GM18505 (cell line): Measurements from ENCODE around the gene PLA2G4E.

Experiments
- ATAC-seq: cut with Tn5 transposase; IDR thresholded peaks from one replicate; pipeline ENCODE4 v1.9.1; 2021; ENCODE audit not compliant: unreplicated experiment
- POLR2A ChIP-seq: IDR thresholded peaks from 4 replicates; pipeline ENCODE4 v1.6.1; 2011; ENCODE audit warnings: borderline replicate concordance; ENCODE audit not compliant: insufficient read depth, insufficient read length; ENCODE audit errors: extremely low read depth

Gene PLA2G4E

DNA sequence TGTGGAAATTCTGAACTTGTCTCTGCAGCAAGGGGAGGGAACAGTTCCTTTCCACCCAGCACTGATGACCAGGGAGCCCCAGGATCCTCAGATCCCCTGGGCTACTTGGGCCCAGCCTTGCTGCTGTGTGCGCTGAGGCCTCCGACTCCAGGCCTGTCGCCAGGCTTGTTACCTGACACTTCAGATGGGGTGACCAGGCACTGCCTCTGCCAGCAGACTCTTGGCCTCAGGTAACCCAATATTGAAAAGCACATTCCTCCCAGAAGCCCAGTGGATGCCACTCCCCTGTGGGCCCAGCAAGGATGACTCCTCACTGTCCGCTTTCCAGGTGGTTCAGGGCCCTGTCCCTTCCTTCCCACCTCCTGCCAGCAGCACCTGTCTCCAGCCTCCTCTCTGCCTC is 3.5 kb upstream of the PLA2G4E start:
- no peak for TF ChIP-seq POLR2A

DNA sequence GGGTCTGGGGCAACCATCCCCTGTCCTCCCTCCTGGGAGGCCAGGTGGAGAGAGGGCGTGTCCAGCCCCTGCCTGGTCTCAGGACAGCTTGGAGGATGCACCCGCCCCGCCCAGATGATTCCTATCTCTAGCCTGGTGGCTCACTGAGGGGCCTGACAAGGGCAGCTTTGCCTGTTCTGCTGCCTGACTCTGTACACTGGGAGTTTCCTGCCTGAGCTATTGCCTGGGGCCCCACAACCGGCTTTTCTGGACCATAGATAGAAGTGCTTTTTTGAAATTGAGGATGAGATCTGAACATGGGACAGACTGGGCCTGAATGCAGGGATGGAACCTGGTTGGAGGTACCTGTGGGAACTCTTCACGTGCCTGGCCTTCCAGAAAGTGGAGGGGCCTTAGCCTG is 751 bp upstream of the PLA2G4E start:
- TF ChIP-seq POLR2A: no peak
- no peak for ATAC-seq

More for the DNA sequence above, 3.5 kb upstream of the PLA2G4E start:
- no peak for ATAC-seq

DNA sequence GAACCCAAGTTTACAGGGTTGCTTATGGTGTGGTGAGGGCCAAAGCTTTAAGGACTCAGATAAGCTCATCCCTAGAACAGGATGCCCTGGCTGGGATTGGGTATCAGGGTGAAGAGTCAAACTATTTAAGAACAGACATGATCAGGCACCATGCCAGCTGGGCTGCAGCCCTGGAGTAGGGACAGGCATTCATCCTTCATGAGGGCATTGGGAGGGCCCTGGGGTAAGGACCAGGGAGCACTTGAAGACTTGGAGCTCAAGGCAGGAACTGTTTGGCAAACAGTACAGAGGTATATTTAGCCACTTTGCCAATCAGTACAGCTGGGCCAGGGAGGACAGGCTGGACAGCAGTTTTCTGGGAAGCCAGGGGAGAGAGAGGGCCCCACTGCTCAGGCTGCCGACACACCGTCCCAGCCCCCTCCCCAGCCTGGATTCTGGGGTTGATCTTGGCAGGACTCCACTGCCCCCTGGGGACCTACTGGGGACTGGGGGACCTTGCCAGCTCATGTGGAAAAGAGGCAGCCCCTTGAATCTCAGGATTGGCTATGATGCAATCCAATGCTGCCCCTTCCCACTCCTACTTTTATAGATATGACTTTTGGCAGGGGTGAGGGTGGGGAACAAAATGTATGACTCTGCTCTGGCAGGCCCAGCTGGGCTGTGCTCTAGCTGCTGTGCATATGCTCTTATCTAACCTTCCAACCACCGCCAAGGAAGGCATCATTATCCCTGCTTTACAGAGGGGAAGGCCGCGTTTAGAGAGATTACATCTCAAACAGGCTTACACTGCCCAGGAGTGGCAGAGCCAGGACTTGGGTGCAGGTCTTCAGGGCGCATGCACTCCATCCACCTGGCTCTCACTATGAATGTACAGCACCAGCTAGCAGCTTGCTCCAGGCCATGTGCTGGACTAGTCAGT is 2.3 kb downstream of the PLA2G4E start:
- TF ChIP-seq POLR2A: no peak
- no peak for ATAC-seq

DNA sequence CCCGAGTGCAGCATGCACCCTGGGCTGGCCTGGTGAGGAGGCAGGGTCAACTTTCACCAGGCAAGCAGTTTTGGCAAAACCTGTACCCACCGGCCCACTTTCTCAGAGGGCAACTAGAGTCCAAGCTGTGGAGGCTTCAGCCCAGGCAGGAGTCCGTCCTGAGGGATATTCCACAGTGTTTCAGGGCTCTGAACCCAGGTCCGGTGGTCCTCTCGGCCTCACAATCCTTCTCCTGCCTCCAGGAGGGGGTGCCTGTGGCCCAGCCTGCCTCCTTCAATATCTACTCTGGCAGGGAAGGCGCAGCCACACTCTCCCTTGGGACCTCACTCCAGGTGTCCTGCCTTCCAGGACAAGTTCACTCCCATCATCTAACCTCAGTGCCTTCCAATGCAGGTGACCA is 3.9 kb downstream of the PLA2G4E start:
- ATAC-seq: no peak
- TF ChIP-seq POLR2A: no peak

DNA sequence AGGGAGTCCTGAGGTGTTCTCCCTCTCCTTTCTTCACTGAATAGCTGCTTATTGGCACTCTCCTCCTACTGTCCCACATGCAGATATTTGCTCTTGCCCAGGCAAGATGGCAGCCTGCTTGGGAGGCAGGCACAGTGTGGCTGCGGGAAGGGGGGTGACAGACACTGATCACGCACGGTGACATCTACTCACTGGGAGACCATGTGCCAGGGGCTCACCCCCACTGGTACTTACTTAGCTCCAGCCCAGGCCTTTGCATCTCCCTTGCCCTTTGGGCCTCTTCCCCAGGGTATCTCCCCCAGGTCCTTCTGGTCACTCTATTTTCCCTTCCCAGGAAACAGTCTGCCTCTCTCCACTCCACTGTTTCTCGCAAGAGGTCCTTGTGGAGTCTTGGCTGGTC is 6.4 kb downstream of the PLA2G4E start:
- TF ChIP-seq POLR2A: no peak

DNA sequence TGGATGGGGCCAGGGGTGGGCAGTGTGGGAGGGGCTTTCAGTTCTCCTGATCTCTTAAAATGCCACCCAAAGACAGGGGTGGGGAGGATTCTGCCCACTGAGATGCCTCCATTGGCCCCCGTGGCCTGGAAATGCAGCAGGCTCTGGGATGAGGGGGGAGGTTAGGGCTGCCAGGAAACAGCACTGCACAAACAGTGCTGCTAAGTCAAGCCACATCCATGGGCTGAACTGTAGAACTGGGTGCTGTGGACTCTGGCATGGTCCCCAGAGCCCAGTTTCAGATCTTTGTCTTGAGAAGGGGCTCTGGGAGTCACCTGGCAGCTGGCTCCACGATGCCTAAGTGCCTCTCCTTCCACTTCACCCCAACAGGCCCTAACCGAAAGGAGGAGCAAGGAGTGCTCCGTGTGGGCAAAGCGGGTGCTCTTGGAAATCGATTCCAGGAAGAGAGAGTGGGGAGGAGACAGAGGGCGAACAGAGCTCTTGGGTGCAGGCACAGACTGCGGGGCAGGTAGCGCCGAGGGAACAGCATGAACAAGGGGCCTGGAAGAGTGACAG is 7.8 kb downstream of the PLA2G4E start:
- no peak for TF ChIP-seq POLR2A
- no peak for ATAC-seq

More for the DNA sequence above, 6.4 kb downstream of the PLA2G4E start:
- ATAC-seq: no peak

DNA sequence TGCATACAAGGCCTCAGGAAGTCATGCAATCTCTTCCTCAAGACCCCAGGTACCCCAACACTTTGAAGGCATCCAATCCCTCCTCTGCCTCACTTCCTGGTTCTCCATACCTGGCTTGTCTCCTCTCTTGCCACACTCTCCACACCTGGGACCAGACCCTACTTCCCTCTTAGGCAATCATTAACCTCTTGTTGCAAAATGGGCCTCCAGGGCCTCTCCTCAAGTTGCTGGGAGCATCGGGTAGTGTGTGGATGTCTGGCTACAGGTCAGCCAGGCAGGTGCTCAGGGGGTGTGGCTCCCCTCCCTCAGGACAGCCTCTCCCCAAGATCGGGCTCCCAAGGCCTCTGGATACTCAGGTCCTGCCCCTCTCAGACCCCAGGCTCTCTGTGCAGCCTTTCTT is 8.6 kb downstream of the PLA2G4E start:
- TF ChIP-seq POLR2A: no peak
- ATAC-seq: no peak

DNA sequence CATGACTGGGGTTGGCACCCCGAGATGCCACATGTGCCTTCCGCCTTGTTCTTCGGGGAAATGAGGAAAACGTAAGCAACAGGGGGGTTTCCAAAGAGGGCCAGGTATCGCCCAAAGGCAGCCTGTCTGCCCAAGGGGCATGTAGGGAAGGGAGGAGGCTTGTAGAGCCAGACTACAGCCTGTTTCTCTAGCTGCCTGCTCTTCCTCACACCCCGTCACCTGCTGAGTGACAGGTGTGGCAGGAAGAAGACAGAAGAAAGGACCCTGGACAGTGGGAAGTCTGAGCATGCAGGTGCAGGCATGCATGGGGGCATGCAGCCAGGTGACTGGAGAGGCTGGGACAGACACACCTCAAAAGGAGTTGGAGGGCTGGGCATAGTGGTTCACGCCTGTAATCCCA is 9.8 kb downstream of the PLA2G4E start:
- TF ChIP-seq POLR2A: no peak
- no peak for ATAC-seq

DNA sequence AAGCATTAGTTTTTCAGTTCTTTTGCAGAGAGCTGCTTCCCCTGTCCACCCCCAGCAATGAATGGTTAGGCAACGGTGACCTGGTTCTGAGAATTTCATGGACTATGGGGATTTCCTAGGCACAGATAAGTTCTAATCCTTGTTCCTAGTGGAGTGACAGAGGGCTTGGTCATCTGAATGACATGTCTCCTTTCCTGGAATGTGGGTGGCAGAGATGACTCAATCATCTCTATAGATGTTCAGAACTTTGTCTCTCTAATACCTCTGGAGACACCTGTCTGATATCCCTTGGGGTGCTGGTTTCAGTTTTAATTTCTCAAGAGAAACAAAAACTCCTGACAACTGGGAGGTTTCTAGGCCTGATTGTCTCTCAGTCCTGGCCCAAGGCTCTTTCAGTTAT is 10.4 kb downstream of the PLA2G4E start:
- ATAC-seq: no peak

DNA sequence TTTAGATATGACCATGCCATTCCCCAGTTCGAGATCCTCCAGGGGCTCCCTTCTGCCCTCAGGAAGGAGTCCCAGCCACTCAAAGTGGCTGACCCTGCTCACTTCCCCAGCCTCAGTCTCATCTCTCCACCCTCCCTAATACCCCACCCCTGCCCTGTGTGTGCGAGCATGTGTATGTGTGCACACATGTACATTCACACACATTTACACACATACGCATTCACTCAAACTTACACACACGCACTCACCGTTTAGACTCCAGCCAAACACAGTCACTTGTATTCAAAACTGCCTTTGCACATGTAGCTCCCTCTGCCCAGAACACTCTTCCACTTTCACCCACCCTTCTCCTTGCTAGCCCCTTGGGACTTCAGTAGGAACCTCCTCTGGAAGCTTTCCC is 11.4 kb downstream of the PLA2G4E start:
- no peak for ATAC-seq
- no peak for TF ChIP-seq POLR2A

More for the DNA sequence above, 10.4 kb downstream of the PLA2G4E start:
- no peak for TF ChIP-seq POLR2A

DNA sequence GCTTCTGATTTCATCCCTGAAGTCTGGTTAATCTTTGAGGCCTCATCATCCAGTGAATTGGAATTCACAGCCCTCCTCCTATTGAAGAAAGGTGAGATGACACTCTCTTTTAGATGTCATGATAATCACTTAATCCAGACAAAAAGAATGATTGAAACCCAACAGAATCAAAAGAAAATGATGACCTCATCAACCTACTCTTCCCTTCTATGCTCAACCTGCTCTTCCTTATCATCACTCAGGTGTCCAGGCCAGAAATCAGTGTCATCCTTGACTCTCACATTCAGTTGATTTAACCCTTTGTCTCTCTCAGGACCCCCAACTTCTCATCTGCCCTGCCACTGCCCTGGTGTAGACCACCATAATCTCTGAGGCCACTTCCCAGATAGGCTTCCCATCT is 11.8 kb downstream of the PLA2G4E start:
- ATAC-seq: no peak
- TF ChIP-seq POLR2A: no peak

DNA sequence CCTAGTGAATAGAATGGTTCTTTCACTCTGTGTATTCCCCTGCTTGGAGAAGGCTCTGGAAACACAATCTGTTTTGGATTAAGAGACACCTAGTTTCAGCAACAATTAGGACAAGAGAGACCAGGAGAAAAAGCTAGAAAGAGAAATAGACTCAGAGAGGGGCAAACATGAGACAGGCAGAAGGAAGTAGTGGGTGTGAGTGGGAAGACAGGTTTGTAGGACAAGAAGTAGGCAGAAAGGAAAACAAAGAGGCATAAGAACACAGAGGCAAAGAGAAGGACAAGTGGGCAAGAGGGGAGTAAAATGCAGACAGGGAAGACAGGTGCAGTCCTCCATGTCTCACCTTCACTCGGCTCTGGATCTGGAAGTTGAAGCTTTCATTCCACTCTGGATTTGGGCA is 13.5 kb downstream of the PLA2G4E start:
- no peak for TF ChIP-seq POLR2A
- ATAC-seq: no peak

DNA sequence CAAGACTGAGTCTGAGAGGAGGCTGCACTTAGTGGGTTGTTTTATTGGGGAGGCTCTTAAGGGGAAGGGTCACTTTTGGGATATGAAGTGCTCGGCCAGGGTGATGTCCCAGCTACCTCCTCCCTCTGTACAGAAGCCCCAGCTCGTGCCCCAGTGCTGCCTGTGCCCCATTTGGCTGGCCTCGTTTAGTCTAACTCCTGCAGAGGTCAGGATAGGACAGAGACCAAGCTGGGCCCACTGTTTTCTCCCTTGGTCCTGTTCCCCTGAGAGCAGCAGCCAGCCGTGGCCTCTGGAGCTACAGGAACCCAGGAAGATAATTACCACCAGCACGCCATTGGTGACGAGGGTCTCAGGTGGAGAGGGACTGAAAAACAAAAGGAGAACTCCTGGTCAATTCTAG is 18.5 kb downstream of the PLA2G4E start:
- TF ChIP-seq POLR2A: no peak
- ATAC-seq: no peak

DNA sequence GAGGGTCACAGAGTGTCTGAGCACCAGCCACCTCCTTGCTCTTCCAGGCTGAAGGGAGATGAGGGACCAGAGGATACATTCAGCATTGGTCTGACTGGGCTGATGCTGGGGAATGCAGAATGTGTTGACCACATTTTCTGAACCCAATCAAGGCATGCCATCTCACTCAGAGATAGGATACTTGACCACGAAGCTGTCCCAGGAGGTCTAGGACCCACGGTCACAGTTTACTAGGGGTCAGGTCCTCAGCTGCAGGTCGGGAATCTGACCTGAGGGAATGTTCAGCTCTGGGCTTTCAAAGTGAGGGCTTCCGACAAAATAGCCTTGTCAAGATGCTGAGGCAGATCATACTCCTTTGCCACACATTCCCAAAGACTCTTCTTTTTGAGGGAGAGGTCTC is 19.6 kb downstream of the PLA2G4E start:
- no peak for TF ChIP-seq POLR2A
- ATAC-seq: no peak
